ENCODE measurements around the gene LRP1-AS. TPM values are rescaled to one million over a fixed set of nuclear protein-coding genes. Genes with fewer than 3 reads are reported as not detected.
A peak's percentile ranks its signal among the peaks of the same experiment; 100 is the strongest.

LRP1-AS gene
- total RNA-seq, 2 donors from 2014 or later: not detected

DNA sequence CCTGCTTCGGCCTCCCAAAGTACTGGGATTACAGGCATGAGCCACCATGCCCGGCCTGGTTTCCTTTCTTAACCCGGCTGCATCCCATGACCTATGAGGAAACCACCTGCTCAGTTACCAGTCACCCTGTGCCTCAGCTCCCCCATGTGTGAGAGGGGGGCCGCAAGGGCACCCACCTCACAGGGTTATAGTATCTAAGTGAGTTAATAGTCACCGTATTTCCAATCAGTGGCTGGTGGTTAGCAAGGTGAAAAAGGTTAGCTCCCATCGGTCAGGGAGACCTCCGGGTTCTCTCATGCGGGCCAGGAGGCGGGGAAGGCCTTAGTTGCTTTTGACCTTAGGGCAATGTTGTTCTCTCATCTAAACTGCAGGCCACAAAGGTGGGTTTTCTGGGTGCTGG is 12.5 kb downstream of the LRP1-AS start:
- DNase-seq (ENCODE audit: low spot score): peak; percentile 23
- H3K9me3 Mint-ChIP-seq: no peaks in the 10 kb centered on the region
- peaks cover 15 to 27% of the 10 kb centered on the region in 2 donors for H3K27me3 Mint-ChIP-seq
- no peak overlapping the region for H3K4me3 Mint-ChIP-seq
- H3K27ac Mint-ChIP-seq: no peak overlapping the region
- no peaks in the 10 kb centered on the region for H3K36me3 Mint-ChIP-seq
- ATAC-seq: no peak
- peaks cover 3 to 4% of the 10 kb centered on the region in 2 donors for H3K4me1 Mint-ChIP-seq (ENCODE audit: low read depth in 2 of 2)

DNA sequence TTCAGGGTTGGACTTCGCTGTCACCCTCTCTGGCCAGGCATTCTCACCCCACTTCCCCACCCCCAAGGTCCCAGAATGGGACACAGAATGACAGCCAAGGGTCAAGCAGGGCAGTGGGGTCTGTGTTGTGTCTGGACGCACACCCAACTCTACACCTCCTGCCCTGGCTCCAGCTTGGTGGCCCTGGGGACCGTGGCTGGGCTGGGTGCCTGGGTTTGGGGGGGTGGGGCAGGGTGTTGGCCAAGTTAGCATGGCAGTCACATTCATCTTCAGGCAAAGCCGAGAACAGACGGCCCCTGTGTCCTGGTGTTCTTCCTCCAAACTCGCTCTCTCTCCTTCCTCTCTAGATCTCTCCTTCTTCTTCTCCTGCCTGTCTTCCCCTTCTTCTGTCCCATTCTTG is 13.5 kb downstream of the LRP1-AS start:
- Mint-ChIP-seq H3K27ac (no peak overlapping the region), H3K27me3 (peaks cover 17 to 25% of the 10 kb centered on the region in 2 donors)

DNA sequence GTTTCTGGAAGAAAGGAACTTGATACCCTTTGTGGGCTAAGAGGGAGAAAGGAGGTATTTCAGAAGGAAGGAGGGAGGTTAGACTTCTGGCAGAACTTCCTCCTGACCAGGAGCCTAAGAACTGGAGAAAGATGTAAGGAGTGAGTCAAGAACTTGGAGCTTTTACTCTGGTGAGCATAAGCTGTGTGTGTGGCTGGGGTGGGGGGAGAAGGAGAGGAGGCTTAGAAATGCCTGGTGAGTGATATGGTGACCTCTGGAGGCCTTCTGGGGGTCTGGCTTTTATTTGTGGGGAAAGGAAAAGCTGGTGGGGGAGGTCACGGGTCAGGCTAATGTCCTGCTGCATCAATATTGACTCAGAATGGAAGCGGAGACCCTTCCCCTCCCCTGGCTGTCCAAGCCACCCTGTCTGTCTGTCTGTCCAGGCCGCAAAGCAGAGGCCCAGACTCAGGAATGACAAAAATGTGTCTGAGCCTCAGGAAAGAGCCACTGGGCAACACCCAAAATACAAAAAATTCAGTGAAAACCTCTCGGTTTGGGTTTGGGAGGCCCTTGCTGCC is 14.3 kb downstream of the LRP1-AS start:
- Mint-ChIP-seq H3K27ac (no peak overlapping the region), H3K4me1 (ENCODE audit: low read depth in 2 of 2) (no peaks in the 10 kb centered on the region), H3K27me3 (peaks cover 17 to 25% of the 10 kb centered on the region in 2 donors), H3K4me3 (no peak overlapping the region), H3K9me3 (no peaks in the 10 kb centered on the region), H3K36me3 (no peaks in the 10 kb centered on the region)
- no peak for DNase-seq (ENCODE audit: low spot score)
- ATAC-seq: no peak

More for the DNA sequence above, 13.5 kb downstream of the LRP1-AS start:
- Mint-ChIP-seq H3K36me3 (no peaks in the 10 kb centered on the region), H3K4me3 (no peak overlapping the region), H3K4me1 (ENCODE audit: low read depth in 2 of 2) (peaks cover 0 to 3% of the 10 kb centered on the region in 2 donors), H3K9me3 (no peaks in the 10 kb centered on the region)
- ATAC-seq: no peak
- peak; percentile 16 for DNase-seq (ENCODE audit: low spot score)

DNA sequence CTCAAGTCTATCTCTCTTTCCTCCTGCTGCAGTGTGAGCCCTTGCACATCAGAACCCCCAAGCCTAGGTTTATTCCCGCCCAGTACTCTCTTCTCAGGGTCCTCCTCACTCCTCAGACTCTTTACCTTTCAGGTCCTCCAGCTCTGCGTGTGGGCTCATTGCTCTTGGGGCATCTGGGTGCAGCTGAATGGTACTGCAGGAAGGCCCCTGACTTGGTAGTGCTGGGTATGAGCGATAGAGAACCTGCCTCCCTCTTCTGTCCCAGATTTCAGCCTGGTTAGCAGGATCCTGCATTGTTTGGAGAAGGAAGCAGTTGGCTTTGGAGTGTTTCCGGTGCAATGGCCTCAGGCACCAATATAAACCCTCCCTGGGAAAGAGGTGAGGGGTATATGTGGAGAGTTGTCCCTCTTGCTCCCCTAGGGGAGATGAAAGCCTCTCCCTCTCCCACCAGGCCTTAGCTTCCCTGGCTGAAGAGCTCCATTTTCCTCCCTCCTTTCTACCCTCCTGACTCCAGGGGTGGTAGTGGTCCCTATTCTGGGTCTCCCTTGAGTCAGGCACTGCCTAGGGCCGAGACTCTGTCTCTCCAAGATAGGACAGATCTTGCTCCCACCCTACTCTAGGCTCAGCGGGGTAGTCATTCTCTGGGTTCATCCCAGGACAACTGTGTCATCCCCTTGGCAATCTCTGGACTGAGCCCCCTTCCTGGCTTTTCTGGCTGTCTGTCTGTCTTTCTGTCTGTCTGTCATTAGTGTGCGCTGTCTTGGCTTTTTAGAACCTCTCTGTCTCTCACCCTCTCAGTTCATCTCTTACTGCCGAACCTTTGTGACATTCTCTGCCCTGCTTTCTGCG is 15.3 kb downstream of the LRP1-AS start:
- DNase-seq (ENCODE audit: low spot score) (no peak), ATAC-seq (no peak)
- Mint-ChIP-seq H3K4me1 (ENCODE audit: low read depth in 2 of 2) (no peaks in the 10 kb centered on the region), H3K36me3 (no peaks in the 10 kb centered on the region), H3K4me3 (no peak overlapping the region), H3K9me3 (no peaks in the 10 kb centered on the region), H3K27me3 (peaks cover 17 to 25% of the 10 kb centered on the region in 2 donors), H3K27ac (no peak overlapping the region)

DNA sequence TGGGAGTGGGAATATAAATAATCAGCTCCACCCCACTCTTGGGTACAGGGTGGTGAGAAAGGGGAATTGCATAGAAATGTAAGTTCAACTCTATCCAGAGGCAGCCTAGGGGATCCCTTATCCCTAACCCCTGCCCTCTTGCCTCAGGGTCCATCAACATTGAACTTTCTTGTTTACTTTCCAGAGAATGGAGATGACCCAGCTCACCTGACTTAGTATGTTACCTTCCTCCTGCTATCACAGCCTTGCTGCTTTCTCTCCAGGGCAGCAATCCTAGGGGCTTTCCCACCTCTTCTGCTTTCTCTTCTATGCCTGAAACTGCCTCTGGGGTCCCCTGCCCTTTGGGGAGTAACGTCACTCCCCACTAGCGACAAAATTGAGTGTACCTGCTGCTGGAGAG is 16.5 kb downstream of the LRP1-AS start:
- Mint-ChIP-seq H3K4me1 (ENCODE audit: low read depth in 2 of 2) (no peaks in the 10 kb centered on the region), H3K27ac (no peak overlapping the region), H3K4me3 (no peak overlapping the region), H3K27me3 (peaks cover 19 to 25% of the 10 kb centered on the region in 2 donors), H3K36me3 (no peaks in the 10 kb centered on the region), H3K9me3 (no peaks in the 10 kb centered on the region)
- no peak for DNase-seq (ENCODE audit: low spot score)
- ATAC-seq: no peak

DNA sequence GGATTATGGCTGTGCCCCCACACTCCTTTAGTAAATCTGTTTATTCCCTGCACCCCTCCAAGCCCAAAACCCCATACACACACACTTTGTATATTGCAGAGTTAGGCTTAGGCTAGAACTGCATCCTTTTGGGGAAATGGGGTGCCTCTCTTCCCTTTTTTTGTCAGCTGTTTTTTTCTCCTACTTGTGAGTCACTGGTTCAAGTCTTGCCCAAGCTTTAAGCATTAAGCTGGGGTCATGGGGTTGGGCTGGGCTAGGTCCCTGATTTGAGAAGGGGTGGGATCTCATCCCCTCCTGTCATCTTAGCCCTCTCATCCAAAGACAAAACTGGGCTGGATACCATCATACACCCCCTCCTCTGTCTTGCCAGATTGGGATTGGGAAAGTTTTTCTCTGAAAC is 17.5 kb downstream of the LRP1-AS start:
- H3K36me3 Mint-ChIP-seq: no peaks in the 10 kb centered on the region
- ATAC-seq (no peak), DNase-seq (ENCODE audit: low spot score) (no peak)
- H3K9me3 Mint-ChIP-seq: no peaks in the 10 kb centered on the region
- peak overlapping the region; percentile 63 for H3K4me3 Mint-ChIP-seq
- peaks cover 19 to 25% of the 10 kb centered on the region in 2 donors for H3K27me3 Mint-ChIP-seq
- no peaks in the 10 kb centered on the region for H3K4me1 Mint-ChIP-seq (ENCODE audit: low read depth in 2 of 2)
- H3K27ac Mint-ChIP-seq: no peak overlapping the region

DNA sequence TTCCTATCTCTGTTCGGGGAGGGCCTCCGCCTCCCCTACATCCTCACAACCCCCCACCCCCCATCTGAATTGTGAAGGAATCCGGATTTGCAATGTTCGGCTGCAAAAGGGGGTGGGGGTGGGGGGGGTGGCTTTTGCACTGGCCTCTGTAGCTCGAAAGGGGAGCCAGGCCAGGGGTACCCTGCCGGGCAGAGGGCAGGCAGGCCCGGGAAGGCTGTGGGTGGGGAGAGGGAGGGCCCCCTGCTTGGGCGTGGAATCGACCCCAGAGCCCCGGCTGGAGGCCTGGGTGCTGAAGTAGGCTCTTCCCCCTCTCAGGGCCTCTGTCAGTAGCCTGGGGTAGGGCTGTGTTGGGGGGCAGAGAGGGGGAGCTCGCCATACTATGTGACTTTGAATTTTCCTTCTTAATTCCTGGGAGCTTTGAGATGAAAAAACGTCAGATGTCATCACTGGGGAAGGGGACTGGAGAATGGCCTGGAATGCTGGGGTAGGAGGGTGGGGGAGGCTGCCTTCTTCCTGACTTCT is 18.0 kb downstream of the LRP1-AS start:
- Mint-ChIP-seq H3K36me3 (no peaks in the 10 kb centered on the region), H3K4me1 (ENCODE audit: low read depth in 2 of 2) (peaks cover 2 to 3% of the 10 kb centered on the region in 2 donors), H3K27ac (no peak overlapping the region), H3K4me3 (peak overlapping the region; percentile 63), H3K27me3 (peaks cover 23 to 27% of the 10 kb centered on the region in 2 donors), H3K9me3 (no peaks in the 10 kb centered on the region)
- DNase-seq (ENCODE audit: low spot score): no peak
- ATAC-seq: no peak

DNA sequence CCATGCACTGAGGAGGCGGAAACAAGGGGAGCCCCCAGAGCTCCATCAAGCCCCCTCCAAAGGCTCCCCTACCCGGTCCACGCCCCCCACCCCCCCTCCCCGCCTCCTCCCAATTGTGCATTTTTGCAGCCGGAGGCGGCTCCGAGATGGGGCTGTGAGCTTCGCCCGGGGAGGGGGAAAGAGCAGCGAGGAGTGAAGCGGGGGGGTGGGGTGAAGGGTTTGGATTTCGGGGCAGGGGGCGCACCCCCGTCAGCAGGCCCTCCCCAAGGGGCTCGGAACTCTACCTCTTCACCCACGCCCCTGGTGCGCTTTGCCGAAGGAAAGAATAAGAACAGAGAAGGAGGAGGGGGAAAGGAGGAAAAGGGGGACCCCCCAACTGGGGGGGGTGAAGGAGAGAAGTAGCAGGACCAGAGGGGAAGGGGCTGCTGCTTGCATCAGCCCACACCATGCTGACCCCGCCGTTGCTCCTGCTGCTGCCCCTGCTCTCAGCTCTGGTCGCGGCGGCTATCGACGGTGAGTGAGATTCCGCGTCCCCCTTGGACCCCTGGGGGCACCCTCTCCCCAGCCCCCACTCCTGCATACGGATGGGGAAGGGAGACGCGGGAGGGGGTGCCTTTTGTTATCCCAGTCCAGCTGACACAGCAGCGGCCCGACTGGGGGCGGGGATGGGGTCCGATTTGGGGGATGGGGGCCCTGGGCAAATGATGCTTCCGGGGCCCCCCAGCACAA is 18.7 kb downstream of the LRP1-AS start:
- DNase-seq (ENCODE audit: low spot score): peak; percentile 6
- H3K9me3 Mint-ChIP-seq: no peaks in the 10 kb centered on the region
- H3K27ac Mint-ChIP-seq: no peak overlapping the region
- H3K36me3 Mint-ChIP-seq: peaks cover 6% of the 10 kb centered on the region
- H3K4me1 Mint-ChIP-seq (ENCODE audit: low read depth in 2 of 2): peaks cover 6 to 7% of the 10 kb centered on the region in 2 donors
- ATAC-seq: no peak
- H3K27me3 Mint-ChIP-seq: peaks cover 22 to 34% of the 10 kb centered on the region in 2 donors
- H3K4me3 Mint-ChIP-seq: peak overlapping the region; percentile 77

DNA sequence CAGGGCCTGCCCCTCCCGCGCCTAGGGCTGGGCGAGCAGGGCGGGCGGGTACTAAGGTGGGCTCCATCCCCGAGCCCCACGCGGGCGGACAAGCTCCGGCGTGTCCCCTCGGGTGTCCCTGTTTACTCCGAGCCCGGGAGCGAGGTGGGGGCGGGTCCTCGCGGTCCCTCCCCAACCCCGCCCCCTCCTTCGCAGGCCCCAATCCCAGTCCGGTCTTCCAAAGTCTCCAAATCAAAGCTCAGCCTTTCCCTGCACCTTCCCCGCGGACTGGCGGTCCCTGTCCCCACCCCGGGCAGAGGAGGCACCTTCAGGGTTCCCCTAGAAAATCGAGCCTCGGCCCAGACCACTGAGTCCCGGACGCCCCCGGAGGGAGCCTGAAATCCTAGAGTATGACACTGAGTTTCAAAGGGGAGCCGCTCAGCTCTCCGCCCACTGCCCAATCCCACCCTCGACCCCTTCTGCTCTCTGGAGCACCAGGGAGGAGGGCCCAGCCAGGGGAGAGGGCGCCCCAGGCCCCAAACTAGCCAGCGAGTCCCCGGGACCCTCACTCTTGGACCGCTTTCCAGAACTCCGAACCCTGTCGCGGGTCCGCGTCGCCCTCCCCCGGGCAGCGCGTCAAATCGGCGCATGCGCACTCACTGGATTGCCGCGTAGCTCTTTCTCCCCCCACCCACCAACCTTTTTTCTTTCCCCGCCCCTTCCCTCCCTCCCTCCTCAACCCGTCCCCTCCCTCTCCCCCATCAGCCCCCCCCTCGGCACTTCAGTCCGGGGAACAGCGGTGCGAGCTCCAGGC is 19.5 kb downstream of the LRP1-AS start, which contains the start of gene LRP1:
Gene LRP1, plus strand, starts transcription at position 758 of the 793 bp plus-strand sequence. CDS start 482 bp downstream, outside the sequence.
- peaks cover 22 to 37% of the 10 kb centered on the region in 2 donors for H3K27me3 Mint-ChIP-seq
- peaks cover 6% of the 10 kb centered on the region for H3K36me3 Mint-ChIP-seq
- peak within 1 kb of the TSS in 1 of 2 donors; percentile 47 for H3K27ac Mint-ChIP-seq

DNA sequence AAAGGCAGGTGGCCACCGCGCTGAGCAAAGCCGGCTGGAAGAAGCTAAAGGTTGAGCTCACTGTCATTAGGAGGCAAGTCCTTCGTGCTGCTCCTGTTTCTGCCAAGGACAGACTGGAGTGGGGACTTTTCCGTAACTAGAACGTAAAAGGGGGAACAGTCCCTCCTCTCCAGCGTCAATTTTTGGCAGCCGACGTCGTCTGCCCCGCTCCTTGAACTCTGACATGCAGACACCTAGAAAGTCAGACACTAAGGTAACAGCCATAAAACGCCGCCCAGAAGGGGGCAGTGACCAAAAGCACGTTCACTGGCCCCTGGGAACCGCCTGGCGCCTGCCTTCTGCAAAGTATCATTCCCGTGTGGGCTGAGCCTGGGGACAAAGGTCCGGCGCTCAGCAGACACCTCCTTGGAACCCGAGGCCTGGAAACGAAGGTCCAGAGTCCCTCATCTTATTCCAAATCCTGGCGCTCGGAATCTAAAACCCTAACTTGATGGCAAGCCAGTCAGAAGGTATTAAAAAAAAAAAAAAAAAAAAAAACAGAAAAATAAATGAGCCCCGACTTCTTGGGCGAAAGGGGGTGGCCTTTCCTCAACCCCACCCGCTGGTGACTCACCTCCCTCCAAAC is 20.2 kb downstream of the LRP1-AS start:
- Mint-ChIP-seq H3K27ac (peak overlapping the region in 1 of 2 donors; percentile 47), H3K4me1 (ENCODE audit: low read depth in 2 of 2) (peaks cover 6 to 7% of the 10 kb centered on the region in 2 donors), H3K27me3 (peaks cover 22 to 37% of the 10 kb centered on the region in 2 donors), H3K36me3 (peaks cover 6% of the 10 kb centered on the region), H3K9me3 (no peaks in the 10 kb centered on the region), H3K4me3 (peak overlapping the region; percentile 77)
- DNase-seq (ENCODE audit: low spot score) (peak; percentile 55), ATAC-seq (no peak)

More for the DNA sequence above, 19.5 kb downstream of the LRP1-AS start, which contains the start of gene LRP1:
- Mint-ChIP-seq H3K4me3 (peak within 1 kb of the TSS; percentile 77), H3K9me3 (no peaks in the 10 kb centered on the region), H3K4me1 (ENCODE audit: low read depth in 2 of 2) (peaks cover 6 to 7% of the 10 kb centered on the region in 2 donors)
- ATAC-seq: peak; percentile 67 to 76
- peak; percentile 63 for DNase-seq (ENCODE audit: low spot score)

DNA sequence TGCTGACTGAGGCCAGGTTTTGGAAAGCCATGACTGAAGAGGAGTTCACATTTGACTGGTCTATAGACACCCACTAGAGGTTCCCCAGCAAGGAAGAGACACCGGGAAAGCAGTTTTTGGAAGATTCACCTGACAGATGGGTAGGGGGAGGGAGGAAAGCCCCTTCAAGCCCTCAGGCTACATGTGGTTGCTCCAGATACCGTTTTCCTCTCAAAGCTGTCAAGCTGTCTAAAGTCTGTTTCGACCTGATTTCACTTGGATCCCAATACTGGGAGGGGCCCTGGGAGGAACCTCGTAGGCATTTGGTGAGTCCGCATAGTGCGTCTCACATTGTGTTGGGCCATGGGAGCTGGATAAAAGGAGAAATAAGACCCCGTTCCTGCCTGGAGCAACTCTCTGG is 20.9 kb downstream of the LRP1-AS start:
- H3K27ac Mint-ChIP-seq: no peak overlapping the region
- peaks cover 6 to 7% of the 10 kb centered on the region in 2 donors for H3K4me1 Mint-ChIP-seq (ENCODE audit: low read depth in 2 of 2)
- H3K9me3 Mint-ChIP-seq: no peaks in the 10 kb centered on the region
- ATAC-seq (no peak), DNase-seq (ENCODE audit: low spot score) (peak; percentile 23)
- H3K4me3 Mint-ChIP-seq: peak overlapping the region; percentile 77
- H3K36me3 Mint-ChIP-seq: peaks cover 6% of the 10 kb centered on the region
- peaks cover 18 to 33% of the 10 kb centered on the region in 2 donors for H3K27me3 Mint-ChIP-seq

DNA sequence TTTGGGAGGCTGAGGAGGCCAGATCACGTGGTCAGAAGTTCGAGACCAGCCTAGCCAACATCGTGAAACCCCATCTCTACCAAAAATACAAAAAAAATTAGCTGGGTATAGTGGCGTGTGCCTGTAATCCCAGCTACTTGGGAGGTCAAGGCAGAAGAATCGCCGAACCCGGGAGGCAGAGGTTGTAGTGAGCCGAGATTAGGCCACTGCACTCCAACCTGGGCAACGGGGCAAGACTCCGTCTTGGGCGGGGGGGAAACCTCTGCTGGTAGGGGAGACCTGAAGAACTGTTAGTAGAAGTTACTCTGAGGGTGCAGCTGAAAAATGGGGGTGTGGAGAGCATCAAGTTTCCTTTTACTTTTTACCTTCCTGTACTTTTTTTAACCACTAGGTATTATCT is 21.4 kb downstream of the LRP1-AS start:
- Mint-ChIP-seq H3K27ac (no peak overlapping the region), H3K36me3 (peaks cover 6% of the 10 kb centered on the region), H3K9me3 (no peaks in the 10 kb centered on the region), H3K4me3 (no peak overlapping the region), H3K4me1 (ENCODE audit: low read depth in 2 of 2) (peaks cover 6 to 7% of the 10 kb centered on the region in 2 donors), H3K27me3 (peaks cover 15 to 28% of the 10 kb centered on the region in 2 donors)
- ATAC-seq (no peak), DNase-seq (ENCODE audit: low spot score) (peak; percentile 31)

Data from natural killer cell treated with Interleukin-12 subunit alpha and Interleukin-12 subunit beta and Interleukin-15 and Interleukin-18, amount 100 ng/mL, for 72 hours (primary cell).